HEK293T (cell line): ENCODE results near the gene CCER1.

Experiments used
- CTCF ChIA-PET: fragments of 350-600 bp; formaldehyde crosslinking; extraction: SDS; loops from one replicate; lab custom pipeline; 2021; ENCODE audit warnings: antibody characterized with exemption, inconsistent platforms; lab: Yijun Ruan, JAX
- POLR2A ChIA-PET: fragments of 350-600 bp; formaldehyde crosslinking; extraction: SDS; loops from one replicate; lab custom pipeline; 2020; ENCODE audit warnings: antibody characterized with exemption, inconsistent platforms; lab: Yijun Ruan, JAX
- DNase-seq: peaks from one replicate; pipeline ENCODE4 v3.0.0; 2012; ENCODE audit warnings: mixed read lengths; ENCODE audit errors: extremely low spot score
- ARNT ChIP-seq: fragments of 450-650 bp; IDR thresholded peaks from 2 replicates; pipeline ENCODE4 v1.6.1; 2017; ENCODE audit warnings: mild to moderate bottlenecking
- BHLHE40 ChIP-seq: fragments of 450-650 bp; IDR thresholded peaks from 2 replicates; pipeline ENCODE4 v1.6.1; 2016; ENCODE audit warnings: mild to moderate bottlenecking, moderate library complexity, borderline replicate concordance
- CTBP1 ChIP-seq: fragments of 450-650 bp; IDR thresholded peaks from 2 replicates; pipeline ENCODE4 v1.6.1; 2016; ENCODE audit warnings: borderline replicate concordance
- ELF4 ChIP-seq: fragments of 450-650 bp; IDR thresholded peaks from 2 replicates; pipeline ENCODE4 v1.6.1; 2017; ENCODE audit warnings: antibody characterized with exemption
- FOXA1 ChIP-seq: fragments of 450-650 bp; IDR thresholded peaks from 2 replicates; pipeline ENCODE4 v1.6.1; 2016; ENCODE audit warnings: mild to moderate bottlenecking
- FOXK2 ChIP-seq: fragments of 450-650 bp; IDR thresholded peaks from 2 replicates; pipeline ENCODE4 v1.6.1; 2016; ENCODE audit warnings: mild to moderate bottlenecking
- FOXM1 ChIP-seq: fragments of 450-650 bp; IDR thresholded peaks from 2 replicates; pipeline ENCODE4 v1.6.1; 2017; ENCODE audit warnings: mild to moderate bottlenecking, borderline replicate concordance
- HDGF ChIP-seq: fragments of 450-650 bp; IDR thresholded peaks from 2 replicates; pipeline ENCODE4 v1.6.1; 2017; ENCODE audit warnings: antibody characterized with exemption, borderline replicate concordance
- L3MBTL2 ChIP-seq: fragments of 450-650 bp; conservative IDR thresholded peaks from 2 replicates; pipeline ENCODE4 v1.6.1; 2016; ENCODE audit warnings: mild to moderate bottlenecking
- LEF1 ChIP-seq: fragments of 450-650 bp; IDR thresholded peaks from 2 replicates; pipeline ENCODE4 v1.6.1; 2017; ENCODE audit warnings: mild to moderate bottlenecking, borderline replicate concordance
- NFRKB ChIP-seq: fragments of 450-650 bp; IDR thresholded peaks from 2 replicates; pipeline ENCODE4 v1.6.1; 2016; ENCODE audit warnings: mild to moderate bottlenecking, moderate library complexity
- SP1 ChIP-seq: fragments of 450-650 bp; IDR thresholded peaks from 2 replicates; pipeline ENCODE4 v1.6.1; 2017
- SUZ12 ChIP-seq: fragments of 450-650 bp; IDR thresholded peaks from 2 replicates; pipeline ENCODE4 v1.6.1; 2016; ENCODE audit warnings: mild to moderate bottlenecking
- TARDBP ChIP-seq: fragments of 450-650 bp; IDR thresholded peaks from 2 replicates; pipeline ENCODE4 v1.6.1; 2016
- ZNF384 ChIP-seq: fragments of 450-650 bp; IDR thresholded peaks from 2 replicates; pipeline ENCODE4 v1.6.1; 2016
- TF ChIP-seq, protein P1 (sequence below): fragments of 450-650 bp; IDR thresholded peaks from 2 replicates; pipeline ENCODE4 v1.6.1; 2016

Gene CCER1, protein sequence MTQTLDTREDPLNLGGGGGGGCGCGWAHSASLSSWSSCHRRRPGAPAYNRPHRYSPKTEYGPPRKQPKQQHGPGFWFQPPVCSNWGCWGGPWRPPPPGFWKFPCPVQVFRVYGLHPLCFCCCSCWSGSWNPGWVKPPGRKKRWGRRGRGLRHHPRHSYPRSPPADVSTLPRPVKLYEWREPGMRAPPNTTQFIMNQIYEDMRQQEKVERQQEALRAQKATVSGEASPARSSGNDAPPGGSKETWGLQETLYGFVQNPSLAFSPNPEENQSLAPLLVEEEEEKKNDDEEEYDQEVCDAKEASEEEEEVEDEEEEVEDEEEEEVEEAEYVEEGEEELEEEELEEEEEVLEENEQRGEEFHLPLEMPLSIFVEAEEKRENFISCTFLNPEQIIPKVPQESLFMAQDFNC

DNA sequence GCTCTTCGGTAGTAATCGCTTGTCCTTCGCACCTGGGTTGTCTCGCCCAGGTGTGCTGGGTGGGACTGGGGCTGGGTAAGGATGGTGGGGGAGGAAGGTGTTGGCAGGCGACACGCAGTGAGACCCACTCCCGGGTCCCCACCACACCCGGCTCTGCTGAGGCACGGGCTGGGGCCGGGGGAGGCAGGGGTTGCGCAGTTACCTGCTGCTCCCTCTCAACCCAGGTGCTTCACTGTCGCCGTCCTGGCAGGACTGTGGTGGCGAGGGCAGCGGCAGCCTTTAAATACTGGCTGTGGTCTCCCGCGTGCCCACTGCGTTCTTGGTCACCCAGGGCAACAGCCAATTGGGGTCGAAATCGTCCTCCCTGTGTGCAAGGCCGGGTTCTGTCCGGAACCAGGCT lies at the start of gene CCER1:
TSS of gene CCER1 (minus strand) at position 256 of the 400 bp plus-strand sequence. CDS start 434 bp downstream, outside the sequence.
- TF ChIP-seq ELF4 (no peak), LEF1 (no peak), FOXM1 (no peak), TARDBP (no peak), HDGF (no peak), NFRKB (no peak), FOXA1 (no peak), ARNT (no peak), ZNF384 (no peak), L3MBTL2 (no peak), SP1 (no peak), BHLHE40 (no peak), CTBP1 (no peak)
- TF ChIP-seq, protein P1, sequence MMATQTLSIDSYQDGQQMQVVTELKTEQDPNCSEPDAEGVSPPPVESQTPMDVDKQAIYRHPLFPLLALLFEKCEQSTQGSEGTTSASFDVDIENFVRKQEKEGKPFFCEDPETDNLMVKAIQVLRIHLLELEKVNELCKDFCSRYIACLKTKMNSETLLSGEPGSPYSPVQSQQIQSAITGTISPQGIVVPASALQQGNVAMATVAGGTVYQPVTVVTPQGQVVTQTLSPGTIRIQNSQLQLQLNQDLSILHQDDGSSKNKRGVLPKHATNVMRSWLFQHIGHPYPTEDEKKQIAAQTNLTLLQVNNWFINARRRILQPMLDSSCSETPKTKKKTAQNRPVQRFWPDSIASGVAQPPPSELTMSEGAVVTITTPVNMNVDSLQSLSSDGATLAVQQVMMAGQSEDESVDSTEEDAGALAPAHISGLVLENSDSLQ, result no peak
- CTCF ChIA-PET, result no interaction called here
- POLR2A ChIA-PET, result no interaction called here
- no peak for DNase-seq

DNA sequence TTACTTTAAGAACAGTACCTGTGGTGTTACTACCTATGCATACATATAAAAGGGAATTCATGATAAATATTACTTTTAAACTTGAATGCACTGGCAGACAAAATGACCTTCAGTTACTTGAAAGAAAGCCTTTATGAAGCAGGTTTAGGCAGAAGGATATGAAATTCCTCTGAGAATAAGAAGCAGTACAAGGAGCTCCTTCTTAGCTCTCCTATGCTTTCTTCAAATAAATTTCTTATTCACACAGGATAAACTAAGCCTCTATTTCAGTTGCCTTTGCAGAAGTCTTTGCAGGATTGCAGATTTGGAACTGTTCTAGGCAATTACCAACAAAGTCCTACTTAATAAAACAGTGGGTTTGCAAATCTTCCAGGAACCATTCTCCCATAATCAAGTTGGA lies 48.8 kb upstream of the CCER1 start:
- DNase-seq, result no peak
- TF ChIP-seq HDGF, result no peak
- no peak for TF ChIP-seq L3MBTL2
- POLR2A ChIA-PET, result no interaction called here
- CTCF ChIA-PET, result interaction anchor here (0.6 kb wide), 1 partner anchor 16 kb away, joined by 3 read pairs; no protein-coding TSS in a partner anchor

GRCh38 chr12:91001306-91001705 lies 46.3 kb upstream of the CCER1 start:
- TF ChIP-seq, protein P1, result peak; percentile 18; the same call in 1 of the 2 replicates
- no peak for TF ChIP-seq L3MBTL2
- no peak for TF ChIP-seq SUZ12
- POLR2A ChIA-PET, result no interaction called here
- CTCF ChIA-PET, result no interaction called here
- DNase-seq, result no peak

GRCh38 chr12:90999966-91000365 lies 45.0 kb upstream of the CCER1 start:
- POLR2A ChIA-PET, result no interaction called here
- TF ChIP-seq, protein P1, result no peak
- TF ChIP-seq ZNF384 (no peak), L3MBTL2 (no peak), HDGF (no peak), FOXK2 (no peak), SP1 (no peak), CTBP1 (no peak), FOXM1 (no peak), TARDBP (no peak), BHLHE40 (no peak)
- no peak for DNase-seq
- CTCF ChIA-PET, result interaction anchor here (1.2 kb wide), 1 partner anchor 13 kb away, joined by 3 read pairs; no protein-coding TSS in a partner anchor

DNA sequence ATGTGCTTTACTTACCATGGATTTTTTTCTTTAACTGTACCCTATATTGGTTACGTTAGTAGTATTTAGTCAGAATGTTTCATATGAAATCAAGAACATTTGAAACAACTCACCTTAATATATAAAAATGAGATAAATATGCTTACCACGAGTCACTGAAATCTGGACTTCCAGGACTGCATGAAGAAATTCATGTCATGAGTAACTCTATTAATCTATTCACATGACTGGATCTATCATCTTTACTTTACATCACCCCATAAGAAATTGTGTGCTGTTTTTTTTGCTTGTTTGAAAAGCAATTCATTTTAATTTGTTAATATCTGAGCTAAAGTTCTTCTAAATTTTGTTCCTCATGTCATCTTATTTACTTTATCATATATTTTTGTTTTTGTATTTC lies 44.6 kb upstream of the CCER1 start:
- ChIA-PET POLR2A (no interaction called here), CTCF (interaction anchor here (1.2 kb wide), 1 partner anchor 12 kb away, joined by 3 read pairs; no protein-coding TSS in a partner anchor)
- no peak for TF ChIP-seq FOXA1
- TF ChIP-seq L3MBTL2, result no peak
- TF ChIP-seq SP1, result no peak
- no peak for TF ChIP-seq ZNF384
- TF ChIP-seq FOXK2, result no peak
- no peak for TF ChIP-seq ARNT
- no peak for TF ChIP-seq BHLHE40
- no peak for TF ChIP-seq SUZ12
- TF ChIP-seq, protein P1, result no peak
- DNase-seq, result no peak

- POLR2A ChIA-PET, result no interaction called here
- DNase-seq, result no peak
- CTCF ChIA-PET, result interaction anchor here (0.7 to 1.1 kb wide), 2 partner anchors 114 to 486 kb away, joined by 3 to 5 read pairs; no protein-coding TSS in a partner anchor
- TF ChIP-seq NFRKB, result no peak
- TF ChIP-seq ARNT, result no peak
- no peak for TF ChIP-seq BHLHE40
These were observed 40.0 kb upstream of the CCER1 start for GRCh38 chr12:90995010-90995409.
